ENCODE measurements around the gene MMP23B.

Gene MMP23B

DNA sequence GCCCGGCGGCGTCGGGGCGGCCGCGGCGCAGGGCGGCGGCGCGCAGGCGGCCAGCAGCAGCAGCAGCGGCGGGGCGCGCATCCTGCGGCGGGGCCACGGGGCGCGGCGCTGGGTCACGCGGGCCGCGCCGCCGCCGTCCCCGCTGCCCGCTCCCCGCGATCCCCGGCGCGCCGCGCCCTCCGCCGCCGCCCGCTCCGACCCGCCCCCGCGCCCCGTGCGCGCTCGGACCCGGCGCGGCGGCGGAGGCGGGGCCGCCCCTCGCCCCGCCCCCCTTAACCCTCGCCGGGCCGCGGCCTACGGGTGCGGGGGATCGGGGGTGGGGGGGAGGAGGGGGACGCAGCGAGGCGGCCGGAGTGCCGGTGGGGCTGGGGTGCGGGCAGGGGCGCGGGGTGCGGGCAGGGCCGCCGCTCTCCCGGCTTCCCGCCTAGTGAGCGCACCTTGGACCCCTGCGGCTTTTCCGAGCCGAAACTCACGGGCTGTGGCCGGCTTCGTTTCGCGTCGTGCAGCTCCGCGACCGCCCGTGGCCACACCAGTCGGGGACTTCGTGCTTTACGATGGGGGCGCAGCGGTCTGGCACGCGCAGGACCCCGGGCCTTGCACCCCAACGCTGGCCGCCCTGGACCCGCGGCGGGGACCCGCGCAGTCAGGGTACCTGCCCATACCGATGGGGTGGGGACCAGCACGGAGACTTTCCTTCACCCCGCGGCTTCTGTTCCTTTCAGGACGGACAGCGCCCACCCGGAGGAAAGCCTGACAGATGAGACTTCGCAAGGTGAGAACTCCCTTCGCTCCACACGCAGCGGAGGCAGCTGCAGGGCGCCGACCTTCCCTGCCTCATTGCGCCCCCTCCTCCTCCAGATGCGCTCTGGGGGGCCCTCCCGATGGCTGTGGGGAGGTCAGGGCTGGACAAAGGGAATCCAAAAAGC, 31.8 kb upstream of the MMP23B start, which contains the start of gene FNDC10:
TSS of gene FNDC10 (minus strand) at position 201 of the 926 bp plus-strand sequence. CDS start at position 81, 120 bp downstream.
- ATAC-seq (peak; percentile 35), DNase-seq (no peak)
- Mint-ChIP-seq H3K27ac (peak within 1 kb of the TSS in 1 of 2 donors; percentile 73), H3K4me3 (peak within 1 kb of the TSS; percentile 78 to 88), H3K9me3 (no peaks in the 10 kb centered on the region), H3K27me3 (peaks cover 16% of the 10 kb centered on the region), H3K4me1 (peaks cover 26% of the 10 kb centered on the region)

DNA sequence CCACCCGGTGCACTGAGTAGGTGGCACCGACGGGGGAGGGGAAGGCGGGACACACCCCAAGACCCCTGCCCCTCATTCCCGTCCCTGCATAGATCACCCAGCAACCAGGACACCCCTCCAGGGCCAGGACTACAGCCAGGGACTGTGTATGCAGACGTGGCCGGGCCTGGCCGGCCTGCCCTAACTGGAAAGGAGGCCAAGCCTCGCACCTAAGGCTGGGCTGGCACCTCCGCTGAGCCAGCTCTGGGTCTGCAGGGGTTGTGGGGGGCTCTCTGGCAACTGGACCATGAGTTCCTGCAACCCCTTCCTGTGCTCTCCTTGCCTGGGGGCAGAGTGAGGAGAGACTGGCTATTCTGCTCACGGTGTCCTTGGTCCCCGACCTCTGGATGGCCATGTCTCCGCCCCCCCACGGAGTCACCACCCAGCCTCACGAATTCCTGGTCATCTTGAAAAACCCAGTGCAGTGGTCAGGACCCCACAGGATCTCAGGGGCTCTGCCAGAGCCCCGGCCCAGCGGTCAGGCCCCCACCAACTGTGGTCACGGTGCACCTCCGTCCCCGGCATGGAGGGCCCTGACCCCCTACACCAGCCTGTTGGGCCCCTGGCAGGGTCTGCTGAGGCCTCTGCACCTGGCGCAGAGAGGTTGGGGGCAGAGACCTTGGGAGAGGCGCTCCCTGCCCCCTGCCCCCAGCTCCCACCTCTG, 31.0 kb upstream of the MMP23B start:
- no peak for DNase-seq
- Mint-ChIP-seq H3K4me3 (peak overlapping the region; percentile 62 to 73), H3K9me3 (no peaks in the 10 kb centered on the region), H3K4me1 (peaks cover 26% of the 10 kb centered on the region), H3K27ac (no peak overlapping the region), H3K27me3 (peaks cover 16% of the 10 kb centered on the region)
- no peak for ATAC-seq

GRCh38 chr1:1601564-1602303, 30.2 kb upstream of the MMP23B start:
- Mint-ChIP-seq H3K9me3 (no peaks in the 10 kb centered on the region), H3K27ac (no peak overlapping the region), H3K27me3 (peaks cover 16% of the 10 kb centered on the region), H3K4me1 (peaks cover 29% of the 10 kb centered on the region), H3K4me3 (peak overlapping the region in 1 of 2 donors; percentile 73)
- DNase-seq (no peak), ATAC-seq (no peak)

- DNase-seq, result no peak
- H3K4me3 Mint-ChIP-seq, result peak overlapping the region in 1 of 2 donors; percentile 13
- no peak overlapping the region for H3K27ac Mint-ChIP-seq
- no peak for ATAC-seq
- H3K9me3 Mint-ChIP-seq, result no peaks in the 10 kb centered on the region
- peaks cover 36% of the 10 kb centered on the region for H3K4me1 Mint-ChIP-seq
- H3K27me3 Mint-ChIP-seq, result peaks cover 16% of the 10 kb centered on the region
These were observed 29.5 kb upstream of the MMP23B start for GRCh38 chr1:1602304-1602967.

GRCh38 chr1:1602968-1603506, 28.9 kb upstream of the MMP23B start:
- DNase-seq (no peak), ATAC-seq (no peak)
- peak overlapping the region in 1 of 2 donors; percentile 13 for H3K4me3 Mint-ChIP-seq

GRCh38 chr1:1603671-1604373, 28.2 kb upstream of the MMP23B start:
- H3K27ac Mint-ChIP-seq, result no peak overlapping the region
- peaks cover 12% of the 10 kb centered on the region for H3K27me3 Mint-ChIP-seq
- no peaks in the 10 kb centered on the region for H3K9me3 Mint-ChIP-seq
- no peak overlapping the region for H3K4me3 Mint-ChIP-seq
- H3K4me1 Mint-ChIP-seq, result peaks cover 34% of the 10 kb centered on the region
- DNase-seq (no peak), ATAC-seq (no peak)

More at GRCh38 chr1:1602968-1603506, 28.9 kb upstream of the MMP23B start:
- Mint-ChIP-seq H3K9me3 (no peaks in the 10 kb centered on the region), H3K4me1 (peaks cover 36% of the 10 kb centered on the region), H3K27me3 (peaks cover 16% of the 10 kb centered on the region), H3K27ac (no peak overlapping the region)

- Mint-ChIP-seq H3K9me3 (no peaks in the 10 kb centered on the region), H3K4me1 (peaks cover 29% of the 10 kb centered on the region), H3K27ac (no peak overlapping the region), H3K27me3 (peaks cover 6% of the 10 kb centered on the region), H3K4me3 (no peak overlapping the region)
- DNase-seq, result no peak
- no peak for ATAC-seq
These were observed 27.5 kb upstream of the MMP23B start for GRCh38 chr1:1604374-1605033.

DNA sequence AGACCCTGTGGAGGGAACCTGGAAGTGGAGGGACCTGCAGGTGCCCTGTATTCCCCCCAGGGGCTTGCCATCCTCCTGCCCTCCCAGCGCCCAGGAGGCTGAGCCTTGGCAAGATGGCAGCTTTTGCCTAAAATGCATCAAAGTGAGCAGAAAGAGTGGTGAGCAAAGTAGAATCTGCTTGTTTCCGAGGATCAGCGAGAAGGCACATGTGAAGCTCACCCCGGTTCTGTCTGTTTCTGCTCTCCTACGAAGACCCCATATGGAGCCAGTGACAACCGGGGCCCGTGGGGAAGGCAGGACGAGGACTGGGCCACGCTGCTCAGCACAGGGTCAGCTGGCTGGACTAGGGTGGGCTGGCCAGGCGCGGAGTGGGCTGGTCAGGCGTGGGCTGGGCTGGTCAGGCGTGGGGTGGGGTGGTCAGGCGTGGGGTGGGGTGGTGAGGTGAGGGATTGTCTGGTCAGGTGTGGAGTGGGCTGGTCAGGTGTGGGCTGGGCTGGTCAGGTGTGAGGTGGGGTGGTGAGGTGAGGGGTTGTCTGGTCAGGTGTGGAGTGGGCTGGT, 26.9 kb upstream of the MMP23B start:
- Mint-ChIP-seq H3K4me3 (peak overlapping the region in 1 of 2 donors; percentile 47), H3K27me3 (peaks cover 6% of the 10 kb centered on the region), H3K4me1 (peaks cover 29% of the 10 kb centered on the region), H3K27ac (no peak overlapping the region), H3K9me3 (no peaks in the 10 kb centered on the region)
- ATAC-seq (no peak), DNase-seq (no peak)

DNA sequence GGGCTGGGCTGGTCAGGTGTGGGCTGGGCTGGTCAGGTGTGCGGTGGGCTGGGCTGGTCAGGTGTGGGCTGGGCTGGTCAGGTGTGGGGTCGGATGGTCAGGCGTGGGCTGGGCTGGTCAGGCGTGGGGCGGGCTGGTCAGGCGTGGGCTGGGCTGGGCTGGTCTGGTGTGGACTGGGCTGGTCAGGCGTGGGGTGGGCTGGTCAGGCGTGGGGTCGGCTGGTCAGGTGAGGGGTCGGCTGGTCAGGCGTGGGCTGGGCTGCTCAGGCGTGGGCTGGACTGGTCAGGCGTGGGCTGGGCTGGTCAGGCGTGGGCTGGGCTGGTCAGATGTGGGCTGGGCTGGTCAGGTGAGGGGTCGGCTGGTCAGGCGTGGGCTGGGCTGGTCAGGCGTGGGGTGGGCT, 26.2 kb upstream of the MMP23B start:
- DNase-seq (no peak), ATAC-seq (no peak)
- no peak overlapping the region for H3K4me3 Mint-ChIP-seq
- no peak overlapping the region for H3K27ac Mint-ChIP-seq
- H3K4me1 Mint-ChIP-seq, result peaks cover 27% of the 10 kb centered on the region
- no peaks in the 10 kb centered on the region for H3K9me3 Mint-ChIP-seq
- peaks cover 3% of the 10 kb centered on the region for H3K27me3 Mint-ChIP-seq

DNA sequence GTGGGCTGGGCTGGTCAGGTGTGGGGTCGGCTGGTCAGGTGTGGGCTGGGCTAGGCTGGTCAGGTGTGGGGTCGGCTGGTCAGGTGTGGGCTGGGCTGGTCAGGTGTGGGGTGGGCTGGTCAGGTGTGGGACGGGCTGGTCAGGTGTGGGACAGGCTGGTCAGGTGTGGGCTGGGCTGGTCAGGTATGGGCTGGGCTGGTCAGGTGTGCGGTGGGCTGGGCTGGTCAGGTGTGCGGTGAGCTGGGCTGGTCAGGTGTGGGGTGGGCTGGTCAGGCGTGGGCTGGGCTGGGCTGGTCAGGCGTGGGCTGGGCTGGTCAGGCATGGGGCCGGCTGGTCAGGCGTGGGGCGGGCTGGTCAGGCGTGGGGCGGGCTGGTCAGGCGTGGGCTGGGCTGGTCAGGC, 25.7 kb upstream of the MMP23B start:
- H3K27me3 Mint-ChIP-seq, result no peaks in the 10 kb centered on the region
- H3K9me3 Mint-ChIP-seq, result no peaks in the 10 kb centered on the region
- ATAC-seq (no peak), DNase-seq (no peak)
- H3K4me3 Mint-ChIP-seq, result no peak overlapping the region
- H3K4me1 Mint-ChIP-seq, result peaks cover 24% of the 10 kb centered on the region
- H3K27ac Mint-ChIP-seq, result peak overlapping the region in 1 of 2 donors; percentile 99

GRCh38 chr1:1609822-1610485, 22.0 kb upstream of the MMP23B start:
- Mint-ChIP-seq H3K4me1 (peaks cover 39% of the 10 kb centered on the region), H3K4me3 (no peak overlapping the region), H3K27me3 (no peaks in the 10 kb centered on the region), H3K9me3 (no peaks in the 10 kb centered on the region), H3K27ac (no peak overlapping the region)
- ATAC-seq (no peak), DNase-seq (no peak)

GRCh38 chr1:1610796-1611195, 21.2 kb upstream of the MMP23B start:
- no peak overlapping the region for H3K4me3 Mint-ChIP-seq
- ATAC-seq (no peak), DNase-seq (no peak)
- no peaks in the 10 kb centered on the region for H3K27me3 Mint-ChIP-seq
- peaks cover 39% of the 10 kb centered on the region for H3K4me1 Mint-ChIP-seq
- H3K9me3 Mint-ChIP-seq, result no peaks in the 10 kb centered on the region
- no peak overlapping the region for H3K27ac Mint-ChIP-seq

- Mint-ChIP-seq H3K27ac (no peak overlapping the region), H3K4me1 (peaks cover 41% of the 10 kb centered on the region), H3K27me3 (no peaks in the 10 kb centered on the region), H3K9me3 (no peaks in the 10 kb centered on the region), H3K4me3 (no peak overlapping the region)
- no peak for ATAC-seq
- DNase-seq, result no peak
These were observed 19.9 kb upstream of the MMP23B start for GRCh38 chr1:1612104-1612400.

Data from stimulated activated naive CD8-positive, alpha-beta T cell treated with anti-CD3 and anti-CD28 coated beads, Interleukin-15, amount 100 ng/mL, for 72 hours (primary cell).